GM12873 (cell line): ENCODE data around the gene AARS2.
A peak's percentile ranks its signal among the peaks of the same experiment; 100 is the strongest.

Experiments used
- TF ChIP-seq, protein P1 (sequence below): IDR thresholded peaks from 2 replicates; pipeline ENCODE4 v1.5.1; 2012; ENCODE audit warnings: low read depth, mild to moderate bottlenecking, moderate library complexity, low read length, control low read depth; ENCODE audit not compliant: insufficient read depth; ENCODE audit errors: missing control alignments

AARS2 gene

DNA sequence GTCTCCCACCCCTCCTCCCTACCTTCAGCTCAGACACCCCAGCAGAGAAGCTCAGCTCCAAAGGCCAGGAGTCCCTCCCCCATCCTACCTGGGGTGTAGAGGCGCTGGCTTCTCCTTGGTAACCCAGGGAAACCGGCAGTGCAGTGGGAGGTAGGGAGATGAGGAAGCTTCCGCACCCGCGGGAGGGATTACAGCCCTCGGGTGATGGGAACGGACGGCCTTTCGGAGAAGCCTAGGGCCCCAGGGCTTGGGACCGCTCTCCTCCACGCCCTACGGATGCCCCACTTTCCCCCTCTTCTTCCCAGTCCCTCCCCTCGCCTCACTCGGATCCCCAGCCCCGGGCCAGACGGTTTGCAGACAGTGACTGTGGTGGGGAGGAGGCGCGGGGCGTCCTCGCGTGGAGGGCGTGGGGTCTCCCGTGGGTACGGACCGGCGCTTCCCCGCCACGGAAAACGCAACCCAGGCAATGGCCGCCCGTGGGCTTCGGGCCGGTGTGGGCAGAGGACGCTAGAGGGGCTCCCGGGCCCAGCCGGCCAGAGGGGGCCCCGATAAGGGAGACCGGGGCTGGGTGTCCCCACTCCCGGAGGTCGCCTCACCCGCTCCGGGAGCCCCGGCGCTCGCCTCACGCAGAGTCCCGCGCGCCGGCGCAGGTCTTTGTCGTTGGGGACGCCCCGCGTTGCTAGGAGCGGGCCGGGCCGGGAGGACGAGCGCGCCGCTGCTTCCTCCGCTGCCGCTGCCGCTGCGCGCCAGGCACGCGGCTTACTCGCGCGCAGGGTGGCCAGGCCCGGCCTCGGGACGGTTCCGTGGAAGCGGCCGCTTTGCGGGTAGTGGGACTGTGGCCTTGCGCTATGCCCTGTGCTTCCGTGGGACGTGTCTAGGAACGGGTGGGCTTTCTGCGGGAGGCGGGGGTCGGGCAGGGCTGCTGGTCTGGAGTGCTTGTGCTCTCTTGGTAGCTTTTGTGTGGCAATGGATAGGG is 15.8 kb downstream of the AARS2 start:
- TF ChIP-seq, protein P1, sequence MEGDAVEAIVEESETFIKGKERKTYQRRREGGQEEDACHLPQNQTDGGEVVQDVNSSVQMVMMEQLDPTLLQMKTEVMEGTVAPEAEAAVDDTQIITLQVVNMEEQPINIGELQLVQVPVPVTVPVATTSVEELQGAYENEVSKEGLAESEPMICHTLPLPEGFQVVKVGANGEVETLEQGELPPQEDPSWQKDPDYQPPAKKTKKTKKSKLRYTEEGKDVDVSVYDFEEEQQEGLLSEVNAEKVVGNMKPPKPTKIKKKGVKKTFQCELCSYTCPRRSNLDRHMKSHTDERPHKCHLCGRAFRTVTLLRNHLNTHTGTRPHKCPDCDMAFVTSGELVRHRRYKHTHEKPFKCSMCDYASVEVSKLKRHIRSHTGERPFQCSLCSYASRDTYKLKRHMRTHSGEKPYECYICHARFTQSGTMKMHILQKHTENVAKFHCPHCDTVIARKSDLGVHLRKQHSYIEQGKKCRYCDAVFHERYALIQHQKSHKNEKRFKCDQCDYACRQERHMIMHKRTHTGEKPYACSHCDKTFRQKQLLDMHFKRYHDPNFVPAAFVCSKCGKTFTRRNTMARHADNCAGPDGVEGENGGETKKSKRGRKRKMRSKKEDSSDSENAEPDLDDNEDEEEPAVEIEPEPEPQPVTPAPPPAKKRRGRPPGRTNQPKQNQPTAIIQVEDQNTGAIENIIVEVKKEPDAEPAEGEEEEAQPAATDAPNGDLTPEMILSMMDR = no peak

- TF ChIP-seq, protein P1 = no peak
These were observed 18.0 kb downstream of the AARS2 start for GRCh38 chr6:44294832-44295791.

DNA sequence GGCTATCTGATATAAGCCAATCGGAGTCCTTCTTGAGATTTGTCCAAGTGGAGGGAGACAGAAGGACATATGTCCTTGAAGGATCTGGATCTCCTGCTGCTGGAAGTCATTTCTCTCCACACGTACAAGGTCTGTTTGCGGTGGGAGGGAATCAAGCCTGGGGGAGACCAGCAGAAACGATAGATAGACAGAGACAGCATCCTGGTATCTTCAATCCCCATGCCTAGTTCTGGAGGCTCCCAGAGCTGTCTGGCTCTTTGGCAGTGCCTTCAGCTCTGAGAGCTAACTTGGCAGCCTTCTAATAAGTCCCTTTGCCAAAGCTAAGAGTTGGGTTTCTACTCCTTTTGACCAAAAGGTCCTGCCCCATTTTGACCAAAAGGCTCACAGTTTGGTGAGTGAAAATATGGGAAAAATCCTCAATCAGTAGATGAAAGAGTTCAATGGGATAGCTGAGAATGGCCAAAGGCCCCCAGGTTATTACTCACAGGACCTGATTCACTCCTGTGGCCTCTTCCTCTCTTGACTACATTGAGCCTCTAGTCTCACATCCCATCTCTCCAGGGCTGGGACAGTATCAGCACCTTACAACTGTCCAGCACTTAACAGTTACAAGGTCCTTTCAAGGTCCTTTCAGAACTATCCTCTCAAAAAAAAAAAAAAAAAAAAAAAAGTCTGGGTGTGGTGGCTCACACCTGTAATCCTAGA is 20.3 kb downstream of the AARS2 start:
- TF ChIP-seq, protein P1 = no peak

DNA sequence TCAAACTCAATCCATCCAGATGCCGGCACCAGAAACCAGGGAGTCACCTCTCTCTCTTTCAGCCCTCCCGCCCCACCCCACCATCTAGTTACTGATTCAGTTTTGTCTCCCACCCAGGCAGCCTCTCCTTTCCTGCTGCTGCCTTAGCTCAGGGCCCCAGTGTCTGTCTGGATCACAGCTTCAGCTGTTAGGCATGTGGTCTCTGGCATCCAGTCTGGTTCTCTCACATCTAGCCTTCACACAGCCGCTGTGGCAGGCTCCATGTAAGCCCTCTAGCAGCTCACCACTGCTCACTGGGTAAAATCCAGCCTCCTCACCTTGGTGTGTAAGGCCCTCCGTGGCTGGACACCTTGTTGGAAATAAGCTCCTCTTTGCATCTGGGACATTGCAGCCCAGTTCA is 21.3 kb downstream of the AARS2 start:
- TF ChIP-seq, protein P1 = no peak

- TF ChIP-seq, protein P1 = no peak
These were observed 23.4 kb downstream of the AARS2 start for GRCh38 chr6:44289726-44290260.

DNA sequence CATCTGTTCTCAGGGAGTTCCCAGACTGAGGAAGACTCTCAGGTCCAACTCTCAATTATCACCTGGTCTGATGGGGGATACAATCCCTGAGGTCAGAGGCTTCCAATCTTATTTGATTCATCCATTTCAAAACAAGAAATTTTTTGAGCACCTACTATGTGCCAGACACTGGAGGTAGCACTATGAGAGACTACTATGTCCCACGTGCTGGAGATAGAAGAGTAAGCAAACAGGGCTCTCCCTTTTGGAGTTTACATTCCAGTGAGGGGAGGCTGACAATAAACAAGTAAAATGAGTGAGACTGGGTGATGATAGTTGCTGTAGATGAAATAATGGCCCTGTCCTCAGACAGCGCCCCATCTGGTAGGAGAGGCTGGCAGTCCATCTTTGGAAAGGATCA is 26.4 kb downstream of the AARS2 start:
- TF ChIP-seq, protein P1 = peak; percentile 12
